ENCODE measurements around the gene SLC28A3. TPM values are rescaled to one million over a fixed set of nuclear protein-coding genes. Genes with fewer than 3 reads are reported as not detected.

SLC28A3 gene
- total RNA-seq, 2 experiments from 2014 or later, result 0.15 to 0.20 TPM

GRCh38 chr9:84278130-84278529 lies 62.4 kb downstream of the SLC28A3 start:
- H3K36me3 Mint-ChIP-seq (ENCODE audit: low read depth), result no peaks in the 10 kb centered on the region
- H3K4me1 Mint-ChIP-seq, result no peaks in the 10 kb centered on the region
- no peak overlapping the region for H3K27ac Mint-ChIP-seq
- DNase-seq, result no peak
- H3K4me3 Mint-ChIP-seq, result no peak overlapping the region
- no peaks in the 10 kb centered on the region for H3K9me3 Mint-ChIP-seq
- ChIA-PET CTCF (interaction anchor here (1.1 kb wide), 1 partner anchor 18 kb away, joined by 3 read pairs; no protein-coding TSS in a partner anchor), POLR2A (no interaction called here)
- peaks cover 5% of the 10 kb centered on the region for H3K27me3 Mint-ChIP-seq

GRCh38 chr9:84277646-84278045 lies 62.9 kb downstream of the SLC28A3 start:
- H3K27me3 Mint-ChIP-seq, result peaks cover 8% of the 10 kb centered on the region
- H3K36me3 Mint-ChIP-seq (ENCODE audit: low read depth), result no peaks in the 10 kb centered on the region
- no peak for DNase-seq
- POLR2A ChIA-PET, result no interaction called here
- no peak overlapping the region for H3K4me3 Mint-ChIP-seq
- CTCF ChIA-PET, result interaction anchor here (1.1 kb wide), 1 partner anchor 17 kb away, joined by 3 read pairs; no protein-coding TSS in a partner anchor
- H3K27ac Mint-ChIP-seq, result no peak overlapping the region
- H3K9me3 Mint-ChIP-seq, result no peaks in the 10 kb centered on the region
- no peaks in the 10 kb centered on the region for H3K4me1 Mint-ChIP-seq

- no peak for DNase-seq
- Mint-ChIP-seq H3K4me1 (peaks cover under 1% of the 10 kb centered on the region), H3K27me3 (peaks cover 13% of the 10 kb centered on the region), H3K4me3 (no peak overlapping the region), H3K9me3 (no peaks in the 10 kb centered on the region), H3K36me3 (ENCODE audit: low read depth) (no peaks in the 10 kb centered on the region), H3K27ac (no peak overlapping the region)
- CTCF ChIA-PET, result no interaction called here
- POLR2A ChIA-PET, result no interaction called here
These were observed 63.8 kb downstream of the SLC28A3 start for GRCh38 chr9:84276741-84277140.

- Mint-ChIP-seq H3K4me3 (peak overlapping the region; percentile 37), H3K9me3 (no peaks in the 10 kb centered on the region), H3K36me3 (ENCODE audit: low read depth) (no peaks in the 10 kb centered on the region), H3K27me3 (peaks cover 15% of the 10 kb centered on the region), H3K4me1 (peaks cover 8% of the 10 kb centered on the region), H3K27ac (no peak overlapping the region)
- ChIA-PET POLR2A (no interaction called here), CTCF (no interaction called here)
- DNase-seq, result no peak
These were observed 68.5 kb downstream of the SLC28A3 start for GRCh38 chr9:84271921-84272556.

- ChIA-PET CTCF (no interaction called here), POLR2A (no interaction called here)
- peak overlapping the region; percentile 37 for H3K4me3 Mint-ChIP-seq
- peaks cover 11% of the 10 kb centered on the region for H3K4me1 Mint-ChIP-seq
- H3K27ac Mint-ChIP-seq, result no peak overlapping the region
- no peaks in the 10 kb centered on the region for H3K36me3 Mint-ChIP-seq (ENCODE audit: low read depth)
- no peaks in the 10 kb centered on the region for H3K9me3 Mint-ChIP-seq
- peak; percentile 50 for DNase-seq
- peaks cover 15% of the 10 kb centered on the region for H3K27me3 Mint-ChIP-seq
These were observed 69.0 kb downstream of the SLC28A3 start for GRCh38 chr9:84271531-84271900.

GRCh38 chr9:84270847-84271530 lies 69.6 kb downstream of the SLC28A3 start:
- peaks cover 15% of the 10 kb centered on the region for H3K27me3 Mint-ChIP-seq
- peak overlapping the region; percentile 37 for H3K4me3 Mint-ChIP-seq
- H3K27ac Mint-ChIP-seq, result no peak overlapping the region
- H3K36me3 Mint-ChIP-seq (ENCODE audit: low read depth), result no peaks in the 10 kb centered on the region
- peaks cover 16% of the 10 kb centered on the region for H3K4me1 Mint-ChIP-seq
- CTCF ChIA-PET, result interaction anchor here (2.2 kb wide), 1 partner anchor 10 kb away, joined by 10 read pairs; no protein-coding TSS in a partner anchor
- POLR2A ChIA-PET, result no interaction called here
- H3K9me3 Mint-ChIP-seq, result no peaks in the 10 kb centered on the region
- DNase-seq, result no peak

- no peak overlapping the region for H3K27ac Mint-ChIP-seq
- POLR2A ChIA-PET, result no interaction called here
- no peak for DNase-seq
These were observed 74.4 kb downstream of the SLC28A3 start for GRCh38 chr9:84266087-84266561.

GRCh38 chr9:84264307-84265029 lies 76.1 kb downstream of the SLC28A3 start:
- Mint-ChIP-seq H3K36me3 (ENCODE audit: low read depth) (no peaks in the 10 kb centered on the region), H3K4me3 (no peak overlapping the region), H3K9me3 (no peaks in the 10 kb centered on the region), H3K27me3 (peaks cover 2% of the 10 kb centered on the region), H3K27ac (no peak overlapping the region), H3K4me1 (peaks cover 13% of the 10 kb centered on the region)
- no peak for DNase-seq
- ChIA-PET POLR2A (interaction anchor here (1.0 kb wide), 1 partner anchor 9 kb away, joined by 3 read pairs; no protein-coding TSS in a partner anchor), CTCF (interaction anchor here (0.8 to 1.5 kb wide), 4 partner anchors 51 to 343 kb away, joined by 3 to 5 read pairs (median 3); partner anchors contain the start of gene KIF27)

More at GRCh38 chr9:84266087-84266561, 74.4 kb downstream of the SLC28A3 start:
- Mint-ChIP-seq H3K9me3 (no peaks in the 10 kb centered on the region), H3K36me3 (ENCODE audit: low read depth) (no peaks in the 10 kb centered on the region), H3K4me3 (peak overlapping the region; percentile 24), H3K4me1 (peaks cover 12% of the 10 kb centered on the region), H3K27me3 (peaks cover 4% of the 10 kb centered on the region)
- CTCF ChIA-PET, result interaction anchor here (1.2 kb wide), 1 partner anchor 93 kb away, joined by 4 read pairs; no protein-coding TSS in a partner anchor

- DNase-seq, result peak; percentile 60
- Mint-ChIP-seq H3K27me3 (peaks cover 5% of the 10 kb centered on the region), H3K27ac (no peak overlapping the region), H3K4me3 (no peak overlapping the region), H3K4me1 (peaks cover 7% of the 10 kb centered on the region), H3K9me3 (no peaks in the 10 kb centered on the region), H3K36me3 (ENCODE audit: low read depth) (no peaks in the 10 kb centered on the region)
- ChIA-PET CTCF (interaction anchor here (0.7 to 2.0 kb wide), 33 partner anchors 9 to 641 kb away, joined by 3 to 24 read pairs (median 4); partner anchors contain the start of genes KIF27 and RMI1), POLR2A (interaction anchor here (1.4 kb wide), 1 partner anchor 280 kb away, joined by 3 read pairs; the partner anchor contains the start of gene RMI1)
These were observed 79.3 kb downstream of the SLC28A3 start for GRCh38 chr9:84261070-84261746.

- ChIA-PET POLR2A (no interaction called here), CTCF (no interaction called here)
- H3K36me3 Mint-ChIP-seq (ENCODE audit: low read depth), result no peaks in the 10 kb centered on the region
- peaks cover 2% of the 10 kb centered on the region for H3K4me1 Mint-ChIP-seq
- H3K4me3 Mint-ChIP-seq, result no peak overlapping the region
- H3K9me3 Mint-ChIP-seq, result no peaks in the 10 kb centered on the region
- peaks cover 8% of the 10 kb centered on the region for H3K27me3 Mint-ChIP-seq
- DNase-seq, result no peak
- H3K27ac Mint-ChIP-seq, result no peak overlapping the region
These were observed 82.2 kb downstream of the SLC28A3 start for GRCh38 chr9:84258371-84258770.

- ChIA-PET POLR2A (interaction anchor here (1.2 kb wide), 1 partner anchor 9 kb away, joined by 3 read pairs; no protein-coding TSS in a partner anchor), CTCF (interaction anchor here (0.6 kb wide), 1 partner anchor 66 kb away, joined by 6 read pairs; no protein-coding TSS in a partner anchor)
- Mint-ChIP-seq H3K27me3 (peaks cover 12% of the 10 kb centered on the region), H3K36me3 (ENCODE audit: low read depth) (no peaks in the 10 kb centered on the region), H3K27ac (no peak overlapping the region), H3K4me3 (no peak overlapping the region), H3K9me3 (no peaks in the 10 kb centered on the region), H3K4me1 (no peaks in the 10 kb centered on the region)
- no peak for DNase-seq
These were observed 84.9 kb downstream of the SLC28A3 start for GRCh38 chr9:84255696-84256095.

- no peak for DNase-seq
- H3K27ac Mint-ChIP-seq, result no peak overlapping the region
- H3K36me3 Mint-ChIP-seq (ENCODE audit: low read depth), result no peaks in the 10 kb centered on the region
- H3K4me1 Mint-ChIP-seq, result no peaks in the 10 kb centered on the region
- no peaks in the 10 kb centered on the region for H3K9me3 Mint-ChIP-seq
- H3K27me3 Mint-ChIP-seq, result peaks cover 12% of the 10 kb centered on the region
- no peak overlapping the region for H3K4me3 Mint-ChIP-seq
- ChIA-PET CTCF (no interaction called here), POLR2A (interaction anchor here (1.2 kb wide), 1 partner anchor 9 kb away, joined by 3 read pairs; no protein-coding TSS in a partner anchor)
These were observed 85.6 kb downstream of the SLC28A3 start for GRCh38 chr9:84254972-84255371.

Data from activated CD4-positive, alpha-beta memory T cell treated with anti-CD3 and anti-CD28 coated beads, Interleukin-2, amount 10 ng/mL, durations not matched to agents 7 days and 5 days (primary cell).